ENCODE results near the gene MIF.
"Not testable (repeated sequence)": the region's sequence is repeated elsewhere in the genome, so short reads cannot be mapped to it uniquely, and the experiment has no call there.

- TF ChIP-seq CTCF, POLR2A (IDR thresholded peaks at IDR 0.05): not testable (repeated sequence)
These were observed 46.0 kb downstream of the MIF start for GRCh38 chr22:23940166-23940565.
